HEK293 (cell line): ENCODE results near the gene MOGAT3.

Source experiments
- ATF2 ChIP-seq: fragments of 450-650 bp; formaldehyde crosslinking; IDR thresholded peaks from 2 replicates; pipeline ENCODE4 v1.5.1; 2016; ENCODE audit warnings: missing biosample characterization, missing genetic modification characterization, low read depth
- ELK4 ChIP-seq: IDR thresholded peaks from 2 replicates; pipeline ENCODE4 v1.6.1; 2011; ENCODE audit warnings: mild to moderate bottlenecking, low read depth, low read length, borderline replicate concordance
- GLIS1 ChIP-seq: fragments of 450-650 bp; formaldehyde crosslinking; IDR thresholded peaks from 2 replicates; pipeline ENCODE4 v1.5.1; 2016; ENCODE audit warnings: missing biosample characterization, missing genetic modification characterization
- GLIS2 ChIP-seq: fragments of 450-650 bp; formaldehyde crosslinking; IDR thresholded peaks from 2 replicates; pipeline ENCODE4 v1.5.1; 2016; ENCODE audit warnings: missing biosample characterization, missing genetic modification characterization
- INSM2 ChIP-seq: fragments of 450-650 bp; formaldehyde crosslinking; IDR thresholded peaks from 2 replicates; pipeline ENCODE4 v1.5.1; 2016; ENCODE audit warnings: missing biosample characterization, missing genetic modification characterization
- SP2 ChIP-seq: fragments of 450-650 bp; formaldehyde crosslinking; IDR thresholded peaks from 2 replicates; pipeline ENCODE4 v1.5.1; 2016; ENCODE audit warnings: missing biosample characterization, missing genetic modification characterization
- TCF7L2 ChIP-seq: IDR thresholded peaks from 2 replicates; pipeline ENCODE4 v1.6.1; 2011; ENCODE audit warnings: low read depth, mild to moderate bottlenecking, inconsistent platforms, low read length, moderate library complexity, borderline replicate concordance
- ZBTB17 ChIP-seq: fragments of 450-650 bp; formaldehyde crosslinking; IDR thresholded peaks from 2 replicates; pipeline ENCODE4 v1.5.1; 2016; ENCODE audit warnings: missing biosample characterization, missing genetic modification characterization
- ZBTB48 ChIP-seq: fragments of 450-650 bp; formaldehyde crosslinking; IDR thresholded peaks from 2 replicates; pipeline ENCODE4 v1.5.1; 2016; ENCODE audit warnings: missing biosample characterization, missing genetic modification characterization
- ZIC2 ChIP-seq: fragments of 450-650 bp; formaldehyde crosslinking; IDR thresholded peaks from 2 replicates; pipeline ENCODE4 v1.5.1; 2016; ENCODE audit warnings: missing biosample characterization, missing genetic modification characterization
- ZNF366 ChIP-seq: fragments of 450-650 bp; formaldehyde crosslinking; conservative IDR thresholded peaks from 2 replicates; pipeline ENCODE4 v1.5.1; 2016; ENCODE audit warnings: missing biosample characterization, missing genetic modification characterization
- ZNF37A ChIP-seq: fragments of 450-650 bp; IDR thresholded peaks from 2 replicates; pipeline ENCODE4 v1.5.1; 2018; ENCODE audit warnings: missing biosample characterization, missing genetic modification characterization
- ZNF391 ChIP-seq: fragments of 450-650 bp; formaldehyde crosslinking; IDR thresholded peaks from 2 replicates; pipeline ENCODE4 v1.5.1; 2016; ENCODE audit warnings: low read depth, missing biosample characterization, missing genetic modification characterization, borderline replicate concordance
- ZNF394 ChIP-seq: fragments of 450-650 bp; formaldehyde crosslinking; IDR thresholded peaks from 2 replicates; pipeline ENCODE4 v1.5.1; 2016; ENCODE audit warnings: missing biosample characterization, missing genetic modification characterization, mild to moderate bottlenecking, moderate library complexity, borderline replicate concordance
- ZNF48 ChIP-seq: fragments of 450-650 bp; formaldehyde crosslinking; IDR thresholded peaks from 2 replicates; pipeline ENCODE4 v1.5.1; 2016; ENCODE audit warnings: missing biosample characterization, missing genetic modification characterization
- ZNF610 ChIP-seq: fragments of 450-650 bp; formaldehyde crosslinking; IDR thresholded peaks from 2 replicates; pipeline ENCODE4 v1.5.1; 2016; ENCODE audit warnings: missing biosample characterization, missing genetic modification characterization, borderline replicate concordance
- ZNF670 ChIP-seq: fragments of 450-650 bp; formaldehyde crosslinking; IDR thresholded peaks from 2 replicates; pipeline ENCODE4 v1.5.1; 2016; ENCODE audit warnings: missing biosample characterization, missing genetic modification characterization, low read depth
- ZNF701 ChIP-seq: fragments of 450-650 bp; formaldehyde crosslinking; IDR thresholded peaks from 2 replicates; pipeline ENCODE4 v1.5.1; 2016; ENCODE audit warnings: missing biosample characterization, missing genetic modification characterization
- ZNF768 ChIP-seq: fragments of 450-650 bp; formaldehyde crosslinking; IDR thresholded peaks from 2 replicates; pipeline ENCODE4 v1.5.1; 2018; ENCODE audit warnings: missing biosample characterization, mild to moderate bottlenecking, missing genetic modification characterization
- ZSCAN23 ChIP-seq: fragments of 450-650 bp; formaldehyde crosslinking; IDR thresholded peaks from 2 replicates; pipeline ENCODE4 v1.5.1; 2016; ENCODE audit warnings: missing biosample characterization, missing genetic modification characterization
- ZSCAN5A ChIP-seq: fragments of 450-650 bp; formaldehyde crosslinking; IDR thresholded peaks from 2 replicates; pipeline ENCODE4 v1.5.1; 2016; ENCODE audit warnings: missing biosample characterization, missing genetic modification characterization
- TF ChIP-seq, protein P1 (sequence below): fragments of 450-650 bp; formaldehyde crosslinking; IDR thresholded peaks from 2 replicates; pipeline ENCODE4 v1.5.1; 2017; ENCODE audit warnings: missing biosample characterization, missing genetic modification characterization
- TF ChIP-seq, protein P2 (sequence below): fragments of 450-650 bp; formaldehyde crosslinking; IDR thresholded peaks from 2 replicates; pipeline ENCODE4 v1.5.1; 2016; ENCODE audit warnings: missing biosample characterization, missing genetic modification characterization
- TF ChIP-seq, protein P3 (sequence below): fragments of 450-650 bp; formaldehyde crosslinking; IDR thresholded peaks from 2 replicates; pipeline ENCODE4 v1.5.1; 2016; ENCODE audit warnings: missing biosample characterization, missing genetic modification characterization

The MOGAT3 gene

DNA sequence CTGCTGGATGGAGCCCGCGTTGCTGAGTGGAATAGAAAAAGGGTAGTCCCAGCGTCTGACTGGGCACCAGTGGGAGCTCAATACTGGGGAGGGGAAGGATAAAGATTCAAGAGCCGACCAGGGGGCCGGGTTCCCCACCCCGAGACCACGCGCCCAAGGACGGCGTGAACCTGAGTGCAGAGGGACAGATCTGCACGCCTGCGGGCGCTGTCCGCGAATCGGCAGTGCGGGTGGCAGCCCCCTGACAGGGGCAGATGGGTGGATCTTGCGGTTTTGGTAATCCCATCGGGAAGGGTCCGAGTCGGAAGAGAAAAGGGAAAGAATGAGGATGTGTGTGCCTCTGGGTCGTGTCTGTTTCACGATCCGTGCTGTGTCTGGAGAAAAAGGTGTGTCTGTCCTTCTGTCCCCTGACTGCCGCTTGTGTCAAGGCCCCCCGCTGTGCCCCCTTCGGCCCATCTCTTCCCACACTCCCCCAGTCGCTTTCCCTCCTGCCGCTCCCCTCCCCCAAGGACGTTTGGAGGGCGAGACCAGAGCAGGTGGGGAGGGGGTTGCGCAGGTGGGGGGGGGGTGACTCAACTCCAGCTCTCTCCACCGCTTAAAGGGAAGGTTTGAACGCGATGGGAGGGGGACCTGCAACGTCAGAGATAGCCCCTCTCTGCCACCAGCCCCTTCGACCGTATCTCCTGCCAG, 34.7 kb downstream of the MOGAT3 start (continued):
- TF ChIP-seq, protein P1, sequence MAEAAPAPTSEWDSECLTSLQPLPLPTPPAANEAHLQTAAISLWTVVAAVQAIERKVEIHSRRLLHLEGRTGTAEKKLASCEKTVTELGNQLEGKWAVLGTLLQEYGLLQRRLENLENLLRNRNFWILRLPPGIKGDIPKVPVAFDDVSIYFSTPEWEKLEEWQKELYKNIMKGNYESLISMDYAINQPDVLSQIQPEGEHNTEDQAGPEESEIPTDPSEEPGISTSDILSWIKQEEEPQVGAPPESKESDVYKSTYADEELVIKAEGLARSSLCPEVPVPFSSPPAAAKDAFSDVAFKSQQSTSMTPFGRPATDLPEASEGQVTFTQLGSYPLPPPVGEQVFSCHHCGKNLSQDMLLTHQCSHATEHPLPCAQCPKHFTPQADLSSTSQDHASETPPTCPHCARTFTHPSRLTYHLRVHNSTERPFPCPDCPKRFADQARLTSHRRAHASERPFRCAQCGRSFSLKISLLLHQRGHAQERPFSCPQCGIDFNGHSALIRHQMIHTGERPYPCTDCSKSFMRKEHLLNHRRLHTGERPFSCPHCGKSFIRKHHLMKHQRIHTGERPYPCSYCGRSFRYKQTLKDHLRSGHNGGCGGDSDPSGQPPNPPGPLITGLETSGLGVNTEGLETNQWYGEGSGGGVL: peak; percentile 52
- TF ChIP-seq ZNF701 (tag by site-specific recombination): no peak
- TF ChIP-seq ZNF391 (tag by site-specific recombination): no peak
- TF ChIP-seq INSM2 (tag by site-specific recombination): no peak
- TF ChIP-seq ZSCAN23: no peak
- no peak for TF ChIP-seq ATF2
- TF ChIP-seq ZNF366 (tag by site-specific recombination): peak; percentile 71
- TF ChIP-seq SP2: no peak
- peak; percentile 94 for TF ChIP-seq GLIS2
- peak; percentile 91 for TF ChIP-seq GLIS1
- TF ChIP-seq ZNF670 (tag by site-specific recombination): no peak
- TF ChIP-seq ELK4: no peak
- no peak for TF ChIP-seq ZNF48 (tag by site-specific recombination)
- no peak for TF ChIP-seq ZNF37A (tag by site-specific recombination)
- no peak for TF ChIP-seq ZSCAN5A (tag by site-specific recombination)
- TF ChIP-seq ZBTB17 (tag by site-specific recombination): peak; percentile 83
- TF ChIP-seq, protein P2, sequence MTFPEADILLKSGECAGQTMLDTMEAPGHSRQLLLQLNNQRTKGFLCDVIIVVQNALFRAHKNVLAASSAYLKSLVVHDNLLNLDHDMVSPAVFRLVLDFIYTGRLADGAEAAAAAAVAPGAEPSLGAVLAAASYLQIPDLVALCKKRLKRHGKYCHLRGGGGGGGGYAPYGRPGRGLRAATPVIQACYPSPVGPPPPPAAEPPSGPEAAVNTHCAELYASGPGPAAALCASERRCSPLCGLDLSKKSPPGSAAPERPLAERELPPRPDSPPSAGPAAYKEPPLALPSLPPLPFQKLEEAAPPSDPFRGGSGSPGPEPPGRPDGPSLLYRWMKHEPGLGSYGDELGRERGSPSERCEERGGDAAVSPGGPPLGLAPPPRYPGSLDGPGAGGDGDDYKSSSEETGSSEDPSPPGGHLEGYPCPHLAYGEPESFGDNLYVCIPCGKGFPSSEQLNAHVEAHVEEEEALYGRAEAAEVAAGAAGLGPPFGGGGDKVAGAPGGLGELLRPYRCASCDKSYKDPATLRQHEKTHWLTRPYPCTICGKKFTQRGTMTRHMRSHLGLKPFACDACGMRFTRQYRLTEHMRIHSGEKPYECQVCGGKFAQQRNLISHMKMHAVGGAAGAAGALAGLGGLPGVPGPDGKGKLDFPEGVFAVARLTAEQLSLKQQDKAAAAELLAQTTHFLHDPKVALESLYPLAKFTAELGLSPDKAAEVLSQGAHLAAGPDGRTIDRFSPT (tag by site-specific recombination): peak; percentile 90
- no peak for TF ChIP-seq TCF7L2
- TF ChIP-seq ZNF768 (tag by site-specific recombination): no peak
- TF ChIP-seq, protein P3, sequence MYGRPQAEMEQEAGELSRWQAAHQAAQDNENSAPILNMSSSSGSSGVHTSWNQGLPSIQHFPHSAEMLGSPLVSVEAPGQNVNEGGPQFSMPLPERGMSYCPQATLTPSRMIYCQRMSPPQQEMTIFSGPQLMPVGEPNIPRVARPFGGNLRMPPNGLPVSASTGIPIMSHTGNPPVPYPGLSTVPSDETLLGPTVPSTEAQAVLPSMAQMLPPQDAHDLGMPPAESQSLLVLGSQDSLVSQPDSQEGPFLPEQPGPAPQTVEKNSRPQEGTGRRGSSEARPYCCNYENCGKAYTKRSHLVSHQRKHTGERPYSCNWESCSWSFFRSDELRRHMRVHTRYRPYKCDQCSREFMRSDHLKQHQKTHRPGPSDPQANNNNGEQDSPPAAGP: peak; percentile 69; the same call in 1 of the 2 replicates
- 0 out of 2 replicates have a peak, but pooled peaks have one; percentile 15 for TF ChIP-seq ZBTB48
- no peak for TF ChIP-seq ZNF394 (tag by site-specific recombination)
- TF ChIP-seq ZNF610 (tag by site-specific recombination): no peak
- peak; percentile 90 for TF ChIP-seq ZIC2 (tag by site-specific recombination)
